GM12873 (cell line): ENCODE measurements around the gene KIAA1958.

ENCODE experiments used
- CTCF ChIP-seq: IDR thresholded peaks from 2 replicates; pipeline ENCODE4 v1.5.1; 2012; ENCODE audit warnings: low read depth, mild to moderate bottlenecking, moderate library complexity, low read length, control low read depth; ENCODE audit not compliant: insufficient read depth; ENCODE audit errors: missing control alignments

KIAA1958 gene

GRCh38 chr9:112571624-112572355 is 85.2 kb downstream of the KIAA1958 start:
- no peak for TF ChIP-seq CTCF

DNA sequence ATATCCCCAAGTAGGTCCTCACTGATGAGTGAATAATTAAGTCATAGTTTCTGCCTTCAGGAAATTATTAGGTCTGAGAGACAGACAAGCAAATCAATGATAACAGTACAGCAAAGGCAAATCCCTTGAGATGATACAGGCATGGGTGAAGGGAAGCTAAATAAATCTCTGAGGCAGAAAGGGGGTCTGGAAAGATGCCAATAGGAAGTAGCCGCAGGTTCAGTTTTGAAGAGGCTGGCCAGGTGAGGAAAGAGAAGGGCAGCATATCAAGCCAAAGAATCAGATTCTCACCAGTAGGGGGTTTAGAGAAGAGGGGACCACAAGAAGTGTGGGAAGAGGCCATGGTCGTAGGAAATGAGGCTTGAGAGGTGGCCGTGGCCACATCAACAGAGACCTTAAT is 85.8 kb downstream of the KIAA1958 start:
- peak; percentile 8 for TF ChIP-seq CTCF

- TF ChIP-seq CTCF: no peak
Observed at GRCh38 chr9:112574008-112574407, 87.4 kb downstream of the KIAA1958 start.

DNA sequence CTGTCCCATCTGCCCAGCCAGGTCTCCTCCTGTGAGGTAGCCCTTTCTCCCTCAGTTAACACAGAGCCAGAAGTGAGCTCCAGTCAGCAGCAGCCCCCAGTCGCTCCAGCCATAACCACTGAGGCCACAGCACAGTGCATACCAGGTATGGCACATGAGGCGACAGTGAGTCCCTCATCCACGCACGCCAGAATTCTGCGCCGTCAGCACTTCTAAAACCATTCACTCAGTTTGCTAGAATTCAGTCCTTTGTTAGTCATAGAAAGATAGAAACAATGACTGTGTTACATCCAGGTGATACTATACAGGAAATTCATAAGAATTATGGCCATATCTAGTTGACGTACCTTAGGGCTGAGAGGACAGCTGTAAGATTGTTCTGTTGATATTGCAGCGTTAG is 88.5 kb downstream of the KIAA1958 start:
- no peak for TF ChIP-seq CTCF

- TF ChIP-seq CTCF: no peak
Observed at GRCh38 chr9:112581469-112582176, 95.0 kb downstream of the KIAA1958 start.

GRCh38 chr9:112582371-112583262 is 96.0 kb downstream of the KIAA1958 start:
- no peak for TF ChIP-seq CTCF
